Activated CD8-positive, alpha-beta T cell treated with anti-CD3 and anti-CD28 coated beads for 36 hours (primary cell): Measurements from ENCODE around the gene SELENOM. TPM values are rescaled to one million over a fixed set of nuclear protein-coding genes. Genes with fewer than 3 reads are reported as not detected.

ENCODE experiments used
- ATAC-seq: fragments of 200-7000 bp; cut with Tn5 transposase; one replicate; pipeline ENCODE4 v1.10.0; 2021; ENCODE audit warnings: mild to moderate bottlenecking, moderate library complexity
- CTCF ChIA-PET: fragments of 350-600 bp; sonication (Branson Sonifier 250); formaldehyde crosslinking; loops from one replicate; lab custom pipeline; 2021; ENCODE audit warnings: antibody characterized with exemption; lab: Charles Lee
- POLR2A ChIA-PET: fragments of 350-600 bp; sonication (Branson Sonifier 250); formaldehyde crosslinking; loops from one replicate; lab custom pipeline; 2021; ENCODE audit warnings: antibody characterized with exemption; lab: Charles Lee
- DNase-seq: peaks from one replicate; pipeline ENCODE4 v3.0.0-alpha.2; 2020
- H3K27ac Mint-ChIP-seq: one replicate; pipeline ENCODE4 v1.8.0; 2021; ENCODE audit warnings: mild to moderate bottlenecking, mixed read lengths
- H3K27me3 Mint-ChIP-seq: one replicate; pipeline ENCODE4 v1.8.0; 2021; ENCODE audit warnings: mixed read lengths
- H3K36me3 Mint-ChIP-seq: one replicate; pipeline ENCODE4 v1.8.0; 2021; ENCODE audit warnings: low read depth, mixed read lengths
- H3K4me1 Mint-ChIP-seq: one replicate; pipeline ENCODE4 v1.8.0; 2021; ENCODE audit warnings: low read depth, mixed read lengths
- H3K4me3 Mint-ChIP-seq: one replicate; pipeline ENCODE4 v1.8.0; 2021; ENCODE audit warnings: mild to moderate bottlenecking, moderate library complexity, mixed read lengths
- H3K9me3 Mint-ChIP-seq: one replicate; pipeline ENCODE4 v1.8.0; 2021; ENCODE audit warnings: mixed read lengths
- CTCF ChIP-seq: fragments of 200-600 bp; IDR thresholded peaks from one replicate; pipeline ENCODE4 v1.8.0; 2022; ENCODE audit warnings: antibody characterized with exemption, mild to moderate bottlenecking
- intact Hi-C: fragments of 100-400 bp; cut with micrococcal nuclease; formaldehyde crosslinking; loops from one replicate; pipeline ENCODE4 v1.10.0; 2022
- total RNA-seq, 2 experiments: library from RNA; stranded (reverse); gene quantifications; one replicate each; pipeline ENCODE4 v1.2.3, GENCODE V29; 2021

The SELENOM gene
- total RNA-seq: 1 to 10 TPM; 3.6 to 5.8 TPM

- peaks cover 18% of the 10 kb centered on the region for H3K4me1 Mint-ChIP-seq
- ATAC-seq: peak; percentile 95
- TF ChIP-seq CTCF: peak; percentile 83
- H3K27ac Mint-ChIP-seq: peak within 1 kb of the TSS; percentile 80
- POLR2A ChIA-PET: interaction anchor here (1.5 to 3.2 kb wide), 3 partner anchors 9 to 26 kb away, joined by 3 to 12 read pairs (median 7); partner anchors contain the start of gene SMTN
- H3K9me3 Mint-ChIP-seq: no peaks in the 10 kb centered on the region
- DNase-seq: peak; percentile 89
- H3K4me3 Mint-ChIP-seq: peak within 1 kb of the TSS; percentile 78
- H3K36me3 Mint-ChIP-seq: no peaks in the 10 kb centered on the region
- no peaks in the 10 kb centered on the region for H3K27me3 Mint-ChIP-seq
- intact Hi-C loops: loop anchor here (10.0 kb wide), 1 partner anchor 187 kb away; the partner anchor contains the start of gene PIK3IP1
- CTCF ChIA-PET: interaction anchor here (0.6 to 2.2 kb wide), 26 partner anchors 9 to 206 kb away, joined by 3 to 12 read pairs (median 4); partner anchors contain the start of genes LIMK2 and RNF185
Measured at GRCh38 chr22:31107178-31107893, at the start of gene SELENOM. Gene SELENOM, minus strand, starts transcription at chr22:31107568. Its CDS starts 63 bp downstream, at chr22:31107505.

- no peak overlapping the region for H3K4me3 Mint-ChIP-seq
- no peaks in the 10 kb centered on the region for H3K9me3 Mint-ChIP-seq
- DNase-seq (no peak), ATAC-seq (no peak)
- intact Hi-C loops: no loop called here
- POLR2A ChIA-PET: interaction anchor here (1.9 kb wide), 1 partner anchor 70 kb away, joined by 5 read pairs; no protein-coding TSS in a partner anchor
- H3K4me1 Mint-ChIP-seq: peaks cover 3% of the 10 kb centered on the region
- H3K27me3 Mint-ChIP-seq: no peaks in the 10 kb centered on the region
- TF ChIP-seq CTCF: no peak
- CTCF ChIA-PET: interaction anchor here (1.6 to 1.7 kb wide), 2 partner anchors 48 to 71 kb away, joined by 5 to 8 read pairs; partner anchors contain the start of gene SELENOM
- H3K36me3 Mint-ChIP-seq: peaks cover 2% of the 10 kb centered on the region
- H3K27ac Mint-ChIP-seq: no peak overlapping the region
Measured at GRCh38 chr22:31155422-31155821, 48.1 kb upstream of the SELENOM start.

- peaks cover 3% of the 10 kb centered on the region for H3K4me1 Mint-ChIP-seq
- no peak for TF ChIP-seq CTCF
- CTCF ChIA-PET: interaction anchor here (1.6 to 1.7 kb wide), 2 partner anchors 47 to 70 kb away, joined by 5 to 8 read pairs; partner anchors contain the start of gene SELENOM
Measured at GRCh38 chr22:31154975-31155374, 47.6 kb upstream of the SELENOM start.

GRCh38 chr22:31153357-31153756 lies 46.0 kb upstream of the SELENOM start:
- ATAC-seq: no peak
- POLR2A ChIA-PET: interaction anchor here (0.8 kb wide), 1 partner anchor 11 kb away, joined by 3 read pairs; no protein-coding TSS in a partner anchor
- intact Hi-C loops: no loop called here
- Mint-ChIP-seq H3K4me3 (no peak overlapping the region), H3K27ac (no peak overlapping the region), H3K4me1 (no peaks in the 10 kb centered on the region), H3K9me3 (no peaks in the 10 kb centered on the region), H3K36me3 (no peaks in the 10 kb centered on the region), H3K27me3 (peaks cover 3% of the 10 kb centered on the region)
- TF ChIP-seq CTCF: no peak
- CTCF ChIA-PET: no interaction called here
- DNase-seq: no peak

More at GRCh38 chr22:31154975-31155374, 47.6 kb upstream of the SELENOM start:
- no peak overlapping the region for H3K4me3 Mint-ChIP-seq
- DNase-seq (no peak), ATAC-seq (no peak)
- H3K27ac Mint-ChIP-seq: no peak overlapping the region
- peaks cover under 1% of the 10 kb centered on the region for H3K36me3 Mint-ChIP-seq
- peaks cover 1% of the 10 kb centered on the region for H3K27me3 Mint-ChIP-seq
- H3K9me3 Mint-ChIP-seq: no peaks in the 10 kb centered on the region
- intact Hi-C loops: no loop called here
- POLR2A ChIA-PET: interaction anchor here (1.9 kb wide), 1 partner anchor 70 kb away, joined by 5 read pairs; no protein-coding TSS in a partner anchor

GRCh38 chr22:31151872-31152271 lies 44.5 kb upstream of the SELENOM start:
- Mint-ChIP-seq H3K27ac (no peak overlapping the region), H3K4me3 (no peak overlapping the region), H3K27me3 (peaks cover 3% of the 10 kb centered on the region), H3K36me3 (no peaks in the 10 kb centered on the region), H3K9me3 (peaks cover 5% of the 10 kb centered on the region), H3K4me1 (no peaks in the 10 kb centered on the region)
- intact Hi-C loops: no loop called here
- DNase-seq (no peak), ATAC-seq (no peak)
- CTCF ChIA-PET: no interaction called here
- TF ChIP-seq CTCF: no peak
- POLR2A ChIA-PET: no interaction called here
